HG03095 (cell line): Measurements from ENCODE around the gene PCDHGB1.
"Not testable (repeated sequence)": the region's sequence is repeated elsewhere in the genome, so short reads cannot be mapped to it uniquely, and the experiment has no call there.

Experiments used
- ATAC-seq: cut with Tn5 transposase; IDR thresholded peaks from one replicate; pipeline ENCODE4 v1.9.1; 2021; ENCODE audit warnings: moderate library complexity; ENCODE audit not compliant: unreplicated experiment

PCDHGB1 gene

DNA sequence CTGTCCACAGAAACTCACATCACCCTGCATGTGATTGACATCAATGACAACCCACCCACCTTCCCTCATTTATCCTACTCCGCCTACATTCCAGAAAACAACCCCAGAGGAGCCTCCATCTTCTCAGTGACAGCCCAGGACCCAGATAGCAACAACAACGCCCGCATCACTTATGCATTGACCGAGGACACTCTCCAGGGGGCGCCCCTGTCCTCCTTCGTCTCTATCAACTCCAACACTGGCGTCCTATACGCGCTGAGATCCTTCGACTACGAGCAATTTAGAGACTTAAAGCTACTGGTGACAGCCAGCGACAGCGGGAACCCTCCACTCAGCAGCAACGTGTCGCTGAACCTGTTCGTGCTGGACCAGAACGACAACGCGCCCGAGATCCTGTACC is 4.6 kb upstream of the PCDHGB1 start:
- ATAC-seq = no peak

GRCh38 chr5:141346017-141346416 is 3.9 kb upstream of the PCDHGB1 start:
- not testable (repeated sequence) for ATAC-seq

DNA sequence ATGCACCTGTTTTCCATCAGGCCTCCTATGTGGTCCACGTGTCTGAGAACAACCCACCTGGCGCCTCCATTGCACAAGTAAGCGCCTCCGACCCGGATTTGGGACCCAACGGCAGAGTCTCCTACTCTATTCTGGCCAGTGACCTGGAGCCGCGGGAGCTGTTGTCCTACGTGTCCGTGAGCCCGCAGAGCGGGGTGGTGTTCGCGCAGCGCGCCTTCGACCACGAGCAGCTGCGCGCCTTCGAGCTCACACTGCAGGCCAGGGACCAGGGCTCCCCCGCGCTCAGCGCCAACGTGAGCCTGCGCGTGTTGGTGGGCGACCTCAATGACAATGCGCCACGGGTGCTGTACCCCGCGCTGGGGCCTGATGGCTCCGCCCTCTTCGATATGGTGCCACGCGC is 1.7 kb downstream of the PCDHGB1 start:
- ATAC-seq = no peak

DNA sequence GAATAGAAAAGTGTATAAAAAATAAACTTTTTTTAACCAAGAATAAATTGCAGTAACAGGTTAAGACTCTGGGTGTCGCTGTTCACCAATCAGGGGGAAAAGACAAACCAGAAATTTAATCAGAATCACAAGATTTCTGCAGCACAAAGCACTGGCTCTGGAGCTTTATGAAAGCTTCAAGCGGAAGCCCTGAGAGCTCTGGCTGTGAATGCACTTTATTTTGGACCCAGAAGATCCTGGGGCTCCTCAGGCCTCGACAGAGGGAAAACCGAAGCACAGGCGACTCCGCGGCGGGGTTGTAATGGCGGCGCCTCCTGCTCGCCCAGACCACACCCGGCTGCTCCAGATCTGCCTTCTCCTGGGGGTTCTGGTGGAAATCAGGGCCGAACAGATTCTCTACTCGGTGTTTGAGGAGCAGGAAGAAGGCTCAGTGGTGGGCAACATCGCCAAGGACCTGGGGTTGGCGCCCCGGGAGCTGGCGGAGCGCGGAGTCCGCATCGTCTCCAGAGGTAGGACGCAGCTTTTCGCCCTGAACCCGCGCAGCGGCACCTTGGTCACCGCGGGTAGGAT is 5.1 kb downstream of the PCDHGB1 start, which contains the start of gene PCDHGA4:
PCDHGA4 (plus strand) TSS at position 122 of the 570 bp plus-strand sequence; CDS start at position 209, 87 bp downstream.
- no peak for ATAC-seq

DNA sequence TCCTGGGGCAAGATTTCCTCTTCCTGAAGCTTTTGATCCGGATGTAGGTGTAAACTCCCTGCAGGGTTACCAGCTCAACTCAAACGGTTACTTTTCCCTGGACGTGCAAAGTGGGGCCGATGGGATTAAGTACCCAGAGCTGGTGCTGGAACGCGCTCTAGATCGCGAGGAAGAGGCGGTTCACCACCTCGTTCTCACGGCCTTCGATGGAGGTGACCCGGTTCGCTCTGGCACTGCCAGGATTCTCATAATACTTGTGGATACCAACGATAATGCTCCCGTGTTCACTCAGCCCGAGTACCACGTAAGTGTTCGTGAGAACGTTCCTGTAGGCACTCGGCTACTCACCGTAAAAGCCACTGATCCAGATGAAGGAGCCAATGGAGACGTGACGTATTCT is 5.7 kb downstream of the PCDHGB1 start:
- ATAC-seq = no peak

GRCh38 chr5:141356133-141356532 is 6.2 kb downstream of the PCDHGB1 start:
- no peak for ATAC-seq

DNA sequence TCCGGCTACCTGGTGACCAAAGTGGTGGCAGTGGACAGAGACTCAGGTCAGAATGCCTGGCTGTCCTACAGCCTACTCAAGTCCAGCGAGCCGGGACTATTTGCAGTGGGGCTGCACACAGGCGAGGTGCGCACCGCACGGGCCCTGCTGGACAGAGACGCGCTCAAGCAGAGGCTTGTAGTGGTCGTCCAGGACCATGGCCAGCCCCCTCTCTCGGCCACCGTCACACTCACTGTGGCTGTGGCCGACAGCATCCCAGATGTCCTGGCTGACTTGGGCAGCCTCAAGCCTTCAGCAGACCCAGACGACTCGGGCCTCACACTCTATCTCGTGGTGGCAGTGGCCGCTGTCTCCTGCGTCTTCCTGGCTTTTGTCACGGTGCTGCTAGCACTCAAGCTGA is 7.1 kb downstream of the PCDHGB1 start:
- no peak for ATAC-seq

DNA sequence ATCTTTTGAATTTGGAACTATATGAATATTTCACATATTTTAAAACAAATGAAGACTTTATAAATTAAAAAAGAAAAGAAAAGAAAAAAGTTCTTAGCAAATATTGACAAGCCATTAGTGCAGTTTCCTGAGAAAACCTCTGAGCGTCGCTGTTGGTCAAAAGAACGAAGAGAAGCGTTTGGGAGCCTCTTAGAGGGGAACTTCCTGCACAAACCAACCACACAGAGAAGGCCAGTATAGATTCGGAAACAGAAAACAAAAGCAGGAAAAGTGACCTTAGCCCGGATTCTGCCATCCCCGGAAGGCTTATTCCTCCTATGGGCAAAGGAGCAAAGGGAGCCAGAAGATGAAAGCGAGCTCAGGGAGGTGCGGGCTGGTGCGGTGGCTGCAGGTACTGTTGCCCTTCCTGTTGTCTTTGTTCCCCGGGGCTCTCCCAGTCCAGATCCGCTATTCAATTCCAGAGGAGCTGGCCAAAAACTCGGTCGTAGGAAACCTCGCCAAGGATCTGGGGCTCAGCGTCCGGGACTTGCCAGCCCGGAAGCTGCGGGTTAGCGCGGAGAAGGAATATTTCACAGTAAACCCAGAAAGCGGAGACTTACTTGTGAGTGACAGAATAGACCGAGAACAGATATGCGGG is 10.0 kb downstream of the PCDHGB1 start, which contains the start of gene PCDHGB2:
PCDHGB2 (plus strand) TSS at position 205 of the 637 bp plus-strand sequence; CDS start at position 347, 142 bp downstream.
- no peak for ATAC-seq

- ATAC-seq = no peak
Observed at GRCh38 chr5:141360685-141361084, 10.8 kb downstream of the PCDHGB1 start.

GRCh38 chr5:141362719-141363118 is 12.8 kb downstream of the PCDHGB1 start:
- ATAC-seq = no peak

GRCh38 chr5:141363952-141364660 is 14.2 kb downstream of the PCDHGB1 start, which contains the start of gene PCDHGA5:
TSS of gene PCDHGA5 (plus strand) at chr5:141364162. CDS start at chr5:141364331, 169 bp downstream.
- no peak for ATAC-seq

GRCh38 chr5:141366016-141366896 is 16.4 kb downstream of the PCDHGB1 start:
- ATAC-seq = no peak

GRCh38 chr5:141369994-141370848 is 20.3 kb downstream of the PCDHGB1 start, which contains the start of gene PCDHGB3:
TSS of gene PCDHGB3 (plus strand) at chr5:141370242. CDS start at chr5:141370395, 153 bp downstream.
- ATAC-seq = peak; percentile 99

GRCh38 chr5:141371572-141372475 is 21.9 kb downstream of the PCDHGB1 start:
- ATAC-seq = no peak

DNA sequence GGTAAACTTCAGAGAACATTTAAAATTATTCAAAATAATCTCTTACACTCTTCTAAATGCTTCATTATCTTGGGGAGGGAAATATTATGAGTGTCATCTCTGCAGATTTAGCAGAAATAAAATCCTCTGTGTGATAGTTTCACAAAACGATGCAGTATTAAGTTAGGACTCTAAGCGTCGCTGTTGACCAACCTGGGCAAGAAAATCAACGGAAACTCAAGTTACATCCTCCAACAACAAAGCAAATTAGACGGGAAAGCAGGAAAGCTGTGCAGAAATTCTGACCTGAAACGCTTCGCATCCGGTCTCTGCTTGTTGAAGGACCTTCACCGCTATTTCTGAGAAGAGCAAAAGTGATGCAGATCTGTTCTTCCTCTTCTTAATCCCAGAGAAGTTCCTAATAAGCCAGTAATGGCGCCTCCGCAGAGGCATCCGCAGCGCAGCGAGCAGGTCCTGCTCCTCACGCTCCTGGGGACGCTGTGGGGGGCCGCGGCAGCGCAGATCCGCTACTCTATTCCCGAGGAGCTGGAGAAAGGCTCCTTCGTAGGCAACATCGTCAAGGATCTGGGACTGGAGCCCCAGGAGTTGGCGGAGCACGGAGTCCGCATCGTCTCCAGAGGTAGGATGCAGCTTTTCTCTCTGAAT is 23.9 kb downstream of the PCDHGB1 start, which contains the start of gene PCDHGA6:
PCDHGA6 (plus strand) TSS at position 219 of the 645 bp plus-strand sequence; CDS start at position 412, 193 bp downstream.
- ATAC-seq = no peak

DNA sequence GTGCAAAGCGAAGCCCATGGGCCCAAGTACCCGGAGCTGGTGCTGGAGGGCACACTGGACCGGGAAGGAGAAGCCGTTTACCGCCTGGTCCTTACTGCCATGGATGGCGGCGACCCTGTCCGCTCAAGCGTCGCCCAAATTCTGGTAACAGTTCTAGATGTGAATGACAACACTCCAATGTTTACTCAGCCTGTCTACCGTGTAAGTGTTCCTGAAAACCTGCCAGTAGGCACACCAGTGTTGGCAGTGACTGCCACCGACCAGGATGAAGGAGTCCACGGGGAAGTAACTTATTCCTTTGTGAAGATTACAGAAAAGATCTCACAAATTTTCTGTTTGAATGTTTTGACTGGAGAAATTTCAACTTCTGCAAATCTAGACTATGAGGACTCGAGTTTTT is 24.7 kb downstream of the PCDHGB1 start:
- no peak for ATAC-seq

GRCh38 chr5:141375444-141376155 is 25.7 kb downstream of the PCDHGB1 start:
- ATAC-seq = not testable (repeated sequence)
